MM.1S (cell line): ENCODE data around the gene KRTAP10-9.

Source experiments
- DNase-seq: peaks from one replicate; pipeline ENCODE4 v3.0.0-alpha.2; 2015
- H2AFZ ChIP-seq: fragments of 300-600 bp; sonication (generic); 2 replicates; pipeline ENCODE4 v1.6.0; 2016; ENCODE audit warnings: antibody characterized with exemption, low read length
- H3F3A ChIP-seq: fragments of 300-600 bp; sonication (generic); 2 replicates; pipeline ENCODE4 v1.6.1; 2016; ENCODE audit warnings: mild to moderate bottlenecking, antibody characterized with exemption, low read length, moderate library complexity, mixed read lengths; ENCODE audit not compliant: insufficient read depth
- H3K27ac ChIP-seq: fragments of 300-600 bp; sonication (generic); 2 replicates; pipeline ENCODE4 v1.5.1; 2016; ENCODE audit warnings: mild to moderate bottlenecking, low read length
- H3K27me3 ChIP-seq: fragments of 300-600 bp; sonication (generic); replicated peaks from 2 replicates; pipeline ENCODE4 v1.6.0; 2016; ENCODE audit warnings: low read length; ENCODE audit not compliant: insufficient read depth
- H3K36me3 ChIP-seq: fragments of 300-600 bp; sonication (generic); replicated peaks from 2 replicates; pipeline ENCODE4 v1.6.1; 2016; ENCODE audit warnings: mild to moderate bottlenecking, low read length, mixed read lengths; ENCODE audit not compliant: insufficient read depth
- H3K4me1 ChIP-seq: fragments of 300-600 bp; sonication (generic); 2 replicates; pipeline ENCODE4 v1.6.1; 2016; ENCODE audit warnings: low read length, mixed read lengths
- H3K4me2 ChIP-seq: fragments of 300-600 bp; sonication (generic); 2 replicates; pipeline ENCODE4 v1.6.0; 2016; ENCODE audit warnings: low read depth, low read length
- H3K4me3 ChIP-seq: fragments of 300-600 bp; sonication (generic); 2 replicates; pipeline ENCODE4 v1.5.1; 2016; ENCODE audit warnings: low read length, mixed read lengths
- H3K79me2 ChIP-seq: fragments of 300-600 bp; sonication (generic); 2 replicates; pipeline ENCODE4 v1.6.1; 2016; ENCODE audit warnings: mixed run types, low read length, mixed read lengths
- H3K9ac ChIP-seq: fragments of 300-600 bp; sonication (generic); 2 replicates; pipeline ENCODE4 v1.6.1; 2016; ENCODE audit warnings: low read length, mixed read lengths
- H3K9me2 ChIP-seq: fragments of 300-600 bp; sonication (generic); replicated peaks from 2 replicates; pipeline ENCODE4 v1.6.1; 2016; ENCODE audit warnings: mild to moderate bottlenecking, low read length, mixed read lengths; ENCODE audit not compliant: insufficient read depth
- H3K9me3 ChIP-seq: fragments of 300-600 bp; sonication (generic); replicated peaks from 2 replicates; pipeline ENCODE4 v1.6.1; 2016; ENCODE audit warnings: mild to moderate bottlenecking, low read length, mixed read lengths; ENCODE audit not compliant: insufficient read depth
- H4K20me1 ChIP-seq: fragments of 300-600 bp; sonication (generic); 2 replicates; pipeline ENCODE4 v1.6.1; 2016; ENCODE audit warnings: mild to moderate bottlenecking, low read length, moderate library complexity, mixed read lengths; ENCODE audit not compliant: insufficient read depth
- EZH2 ChIP-seq: fragments of 300-600 bp; sonication (generic); optimal IDR thresholded peaks from 2 replicates; pipeline ENCODE3; 2017; ENCODE audit warnings: low read depth, mild to moderate bottlenecking, antibody characterized with exemption, low read length, mixed read lengths
- EZH2phosphoT487 ChIP-seq: fragments of 300-600 bp; sonication (generic); IDR thresholded peaks from 2 replicates; pipeline ENCODE4 v1.6.1; 2018; ENCODE audit warnings: antibody characterized with exemption, low read length
- TF ChIP-seq, protein P1 (sequence below): fragments of 300-600 bp; sonication (generic); IDR thresholded peaks from 2 replicates; pipeline ENCODE4 v1.5.1; 2016; ENCODE audit warnings: antibody characterized with exemption, low read length, mixed read lengths

The KRTAP10-9 gene

DNA sequence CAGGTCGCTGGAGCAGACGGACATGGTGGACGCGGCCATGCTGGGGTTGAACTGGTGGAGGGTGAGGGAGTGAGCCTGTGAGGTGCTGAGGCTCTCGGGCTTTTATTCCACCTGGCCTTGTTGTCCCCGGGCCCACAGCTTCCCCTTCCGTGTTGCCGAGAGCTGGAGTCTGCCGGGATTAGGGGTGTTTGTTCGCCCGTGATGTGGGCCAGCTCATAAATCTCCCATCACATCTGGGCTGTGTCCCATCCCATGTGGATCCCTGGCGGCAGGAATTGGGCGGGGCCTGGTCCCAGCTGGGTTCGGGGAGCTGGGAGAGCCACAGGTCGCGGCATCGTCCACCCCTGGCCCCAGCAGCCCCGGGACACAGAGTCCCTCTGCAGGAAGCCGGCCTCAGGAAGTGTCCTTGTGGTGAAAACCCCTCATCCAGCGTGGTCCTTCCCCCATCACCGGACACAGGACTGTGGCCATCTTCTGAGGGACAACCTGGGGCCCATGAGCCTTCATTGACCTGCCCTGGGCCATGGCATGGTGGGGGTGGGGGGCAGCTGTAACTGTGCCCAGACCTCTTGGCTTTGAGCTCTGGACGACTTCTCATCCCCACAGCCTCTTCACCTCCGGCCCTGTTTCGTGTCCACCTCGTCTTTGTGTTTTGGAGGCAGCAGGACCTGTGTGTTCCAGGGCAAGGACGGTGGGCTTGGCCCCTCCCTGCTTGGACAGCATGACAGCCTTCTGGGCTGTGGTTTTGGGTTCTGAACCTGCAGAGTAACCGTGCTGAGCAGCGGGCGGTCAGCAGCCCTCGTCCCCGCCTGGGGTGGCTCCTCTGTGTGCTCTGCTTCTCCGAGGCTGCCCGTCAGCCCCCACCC lies 34.2 kb upstream of the KRTAP10-9 start, which contains the start of gene KRTAP10-6:
TSS of gene KRTAP10-6 (minus strand) at position 60 of the 866 bp plus-strand sequence. CDS start at position 39, 21 bp downstream.
- Histone ChIP-seq H3F3A (no peaks in the 10 kb centered on the region), H3K4me1 (no peaks in the 10 kb centered on the region), H4K20me1 (no peaks in the 10 kb centered on the region), H3K36me3 (no peaks in the 10 kb centered on the region), H3K4me3 (no peak within 1 kb of the TSS), H3K9me3 (no peaks in the 10 kb centered on the region), H3K4me2 (no peak within 1 kb of the TSS), H3K9me2 (no peaks in the 10 kb centered on the region), H3K79me2 (no peaks in the 10 kb centered on the region), H2AFZ (no peak within 1 kb of the TSS), H3K27ac (no peak within 1 kb of the TSS), H3K27me3 (peaks cover 87% of the 10 kb centered on the region), H3K9ac (no peak within 1 kb of the TSS)
- no peak for DNase-seq
- TF ChIP-seq EZH2phosphoT487 (no peak), EZH2 (no peak)
- TF ChIP-seq, protein P1, sequence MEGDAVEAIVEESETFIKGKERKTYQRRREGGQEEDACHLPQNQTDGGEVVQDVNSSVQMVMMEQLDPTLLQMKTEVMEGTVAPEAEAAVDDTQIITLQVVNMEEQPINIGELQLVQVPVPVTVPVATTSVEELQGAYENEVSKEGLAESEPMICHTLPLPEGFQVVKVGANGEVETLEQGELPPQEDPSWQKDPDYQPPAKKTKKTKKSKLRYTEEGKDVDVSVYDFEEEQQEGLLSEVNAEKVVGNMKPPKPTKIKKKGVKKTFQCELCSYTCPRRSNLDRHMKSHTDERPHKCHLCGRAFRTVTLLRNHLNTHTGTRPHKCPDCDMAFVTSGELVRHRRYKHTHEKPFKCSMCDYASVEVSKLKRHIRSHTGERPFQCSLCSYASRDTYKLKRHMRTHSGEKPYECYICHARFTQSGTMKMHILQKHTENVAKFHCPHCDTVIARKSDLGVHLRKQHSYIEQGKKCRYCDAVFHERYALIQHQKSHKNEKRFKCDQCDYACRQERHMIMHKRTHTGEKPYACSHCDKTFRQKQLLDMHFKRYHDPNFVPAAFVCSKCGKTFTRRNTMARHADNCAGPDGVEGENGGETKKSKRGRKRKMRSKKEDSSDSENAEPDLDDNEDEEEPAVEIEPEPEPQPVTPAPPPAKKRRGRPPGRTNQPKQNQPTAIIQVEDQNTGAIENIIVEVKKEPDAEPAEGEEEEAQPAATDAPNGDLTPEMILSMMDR: no peak

DNA sequence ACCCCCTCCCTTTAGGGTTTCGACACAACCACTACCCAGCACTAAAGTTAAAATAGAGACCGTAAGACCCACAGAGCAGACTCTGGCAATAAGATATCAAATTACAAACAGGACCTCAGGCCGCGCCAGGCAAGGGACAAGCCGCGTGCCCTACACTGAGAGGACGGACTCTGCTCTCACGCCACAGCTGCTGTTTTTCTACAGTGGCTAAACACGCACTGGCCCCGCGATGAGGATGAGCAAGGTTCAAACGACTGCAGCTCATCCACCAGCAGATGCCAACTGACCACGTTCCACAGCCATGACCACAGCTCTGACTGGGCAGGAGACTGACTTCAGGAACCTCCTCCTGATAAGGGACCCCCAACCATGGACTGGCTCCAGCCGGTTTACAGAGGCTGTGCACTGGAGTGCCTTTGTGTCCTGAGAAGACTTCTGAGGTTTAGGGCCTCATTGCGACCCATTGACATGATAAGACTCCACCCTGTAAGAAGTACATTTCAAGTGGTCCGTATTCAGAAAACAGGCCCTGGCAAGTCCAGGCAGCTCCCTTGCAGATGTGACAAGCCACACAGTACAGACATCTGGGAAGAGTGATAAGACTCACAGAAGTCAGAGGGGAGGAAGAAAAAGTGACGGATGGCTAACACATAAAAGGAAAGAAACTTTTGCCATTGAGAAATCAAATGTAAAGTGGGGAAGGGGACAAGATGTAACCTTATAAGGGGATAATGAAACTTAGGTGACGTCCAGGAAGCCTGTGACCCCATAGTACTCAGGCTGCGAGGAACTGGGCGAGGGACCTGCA lies 33.1 kb upstream of the KRTAP10-9 start:
- TF ChIP-seq EZH2phosphoT487: no peak
- TF ChIP-seq, protein P1: no peak
- TF ChIP-seq EZH2: no peak
- DNase-seq: no peak
- Histone ChIP-seq H3K27me3 (peaks cover 90% of the 10 kb centered on the region), H3K36me3 (no peaks in the 10 kb centered on the region), H2AFZ (no peak overlapping the region), H3K4me2 (no peak overlapping the region), H3K9me3 (no peaks in the 10 kb centered on the region), H3K4me1 (no peaks in the 10 kb centered on the region), H3K9me2 (no peaks in the 10 kb centered on the region), H3K79me2 (no peaks in the 10 kb centered on the region), H3K9ac (no peak overlapping the region), H3F3A (no peaks in the 10 kb centered on the region), H4K20me1 (no peaks in the 10 kb centered on the region), H3K4me3 (no peak overlapping the region), H3K27ac (no peak overlapping the region)

DNA sequence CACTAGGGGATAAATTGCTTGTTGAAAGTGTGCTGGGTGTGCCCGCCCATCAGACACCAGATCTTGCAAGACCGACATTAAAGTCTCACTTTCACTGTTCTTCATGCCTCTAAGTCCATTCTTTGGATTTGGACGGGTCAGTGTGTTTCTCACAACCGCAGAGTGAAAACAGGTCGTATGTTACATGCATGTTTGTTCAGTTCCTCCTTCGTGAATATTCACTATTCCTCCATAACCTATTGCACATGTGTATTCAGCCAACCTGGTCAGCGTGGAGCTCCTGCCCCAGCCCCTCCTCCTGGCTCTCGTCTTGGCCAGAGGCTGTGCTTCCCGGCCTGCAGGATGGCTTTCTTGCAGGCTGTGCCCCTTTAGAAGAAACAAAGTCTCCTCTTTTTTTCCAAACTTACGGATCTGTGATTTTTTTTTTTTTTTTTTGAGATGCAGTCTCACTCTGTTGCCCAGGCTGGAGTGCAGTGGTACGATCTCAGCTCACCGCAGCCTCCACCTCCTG lies 32.4 kb upstream of the KRTAP10-9 start:
- Histone ChIP-seq H3K4me1 (no peaks in the 10 kb centered on the region), H3K4me2 (no peak overlapping the region)

More for the DNA sequence above, 32.4 kb upstream of the KRTAP10-9 start:
- H4K20me1 ChIP-seq: no peaks in the 10 kb centered on the region
- no peak for DNase-seq
- peaks cover 90% of the 10 kb centered on the region for H3K27me3 ChIP-seq
- H3K27ac ChIP-seq: no peak overlapping the region
- no peaks in the 10 kb centered on the region for H3K9me2 ChIP-seq
- TF ChIP-seq EZH2 (no peak), EZH2phosphoT487 (no peak)
- H3F3A ChIP-seq: no peaks in the 10 kb centered on the region
- H2AFZ ChIP-seq: no peak overlapping the region
- no peak overlapping the region for H3K4me3 ChIP-seq
- no peaks in the 10 kb centered on the region for H3K79me2 ChIP-seq
- H3K36me3 ChIP-seq: no peaks in the 10 kb centered on the region
- no peaks in the 10 kb centered on the region for H3K9me3 ChIP-seq
- no peak overlapping the region for H3K9ac ChIP-seq
